NCI-H345 (cell line): ENCODE results near the gene DTD1.
"Not testable (repeated sequence)": the region's sequence is repeated elsewhere in the genome, so short reads cannot be mapped to it uniquely, and the experiment has no call there.

Experiments
- DNase-seq: peaks from one replicate; lab custom pipeline; 2025; lab: John Stamatoyannopoulos, UW

The DTD1 gene

GRCh38 chr20:18743665-18744440, 156.0 kb downstream of the DTD1 start:
- DNase-seq = no peak

- no peak for DNase-seq
Measured at GRCh38 chr20:18747090-18747489, 159.2 kb downstream of the DTD1 start.

- DNase-seq = no peak
Measured at GRCh38 chr20:18748987-18749386, 161.1 kb downstream of the DTD1 start.

- DNase-seq = no peak
Measured at GRCh38 chr20:18749528-18749927, 161.7 kb downstream of the DTD1 start.

GRCh38 chr20:18750735-18751134, 162.9 kb downstream of the DTD1 start:
- DNase-seq = no peak

- no peak for DNase-seq
Measured at GRCh38 chr20:18754030-18754652, 166.3 kb downstream of the DTD1 start.

GRCh38 chr20:18754653-18755045, 166.8 kb downstream of the DTD1 start:
- DNase-seq = no peak

GRCh38 chr20:18760852-18761251, 173.0 kb downstream of the DTD1 start:
- DNase-seq = not testable (repeated sequence)

GRCh38 chr20:18767676-18768075, 179.8 kb downstream of the DTD1 start:
- DNase-seq = no peak

- no peak for DNase-seq
Measured at GRCh38 chr20:18773566-18773965, 185.7 kb downstream of the DTD1 start.

- DNase-seq = no peak
Measured at GRCh38 chr20:18774207-18774606, 186.4 kb downstream of the DTD1 start.

GRCh38 chr20:18775633-18776032, 187.8 kb downstream of the DTD1 start:
- DNase-seq = no peak

- DNase-seq = no peak
Measured at GRCh38 chr20:18778690-18779392, 191.0 kb downstream of the DTD1 start.

GRCh38 chr20:18780385-18781130, 192.7 kb downstream of the DTD1 start:
- no peak for DNase-seq

- no peak for DNase-seq
Measured at GRCh38 chr20:18781509-18781908, 193.7 kb downstream of the DTD1 start.

- no peak for DNase-seq
Measured at GRCh38 chr20:18783385-18783959, 195.6 kb downstream of the DTD1 start.

GRCh38 chr20:18787046-18787445, 199.2 kb downstream of the DTD1 start:
- DNase-seq = not testable (repeated sequence)

- DNase-seq = no peak
Measured at GRCh38 chr20:18788021-18788420, 200.2 kb downstream of the DTD1 start.

GRCh38 chr20:18790787-18791186, 202.9 kb downstream of the DTD1 start:
- DNase-seq = no peak

- DNase-seq = peak; percentile 98
Measured at GRCh38 chr20:18793625-18794427, 206.0 kb downstream of the DTD1 start.

GRCh38 chr20:18794428-18794787, 206.6 kb downstream of the DTD1 start:
- DNase-seq = no peak
